Neural progenitor cell (in vitro differentiated cells): ENCODE measurements around the gene SPTA1.

Experiments used
- EZH2phosphoT487 ChIP-seq: fragments of 200-600 bp; sonication (generic); IDR thresholded peaks from 2 replicates; pipeline ENCODE4 v1.6.1; 2017; ENCODE audit warnings: antibody characterized with exemption
- TF ChIP-seq, protein P1 (sequence below): fragments of 200-600 bp; sonication (generic); IDR thresholded peaks from 2 replicates; pipeline ENCODE4 v1.5.1; 2017; ENCODE audit warnings: antibody characterized with exemption, mild to moderate bottlenecking

DNA sequence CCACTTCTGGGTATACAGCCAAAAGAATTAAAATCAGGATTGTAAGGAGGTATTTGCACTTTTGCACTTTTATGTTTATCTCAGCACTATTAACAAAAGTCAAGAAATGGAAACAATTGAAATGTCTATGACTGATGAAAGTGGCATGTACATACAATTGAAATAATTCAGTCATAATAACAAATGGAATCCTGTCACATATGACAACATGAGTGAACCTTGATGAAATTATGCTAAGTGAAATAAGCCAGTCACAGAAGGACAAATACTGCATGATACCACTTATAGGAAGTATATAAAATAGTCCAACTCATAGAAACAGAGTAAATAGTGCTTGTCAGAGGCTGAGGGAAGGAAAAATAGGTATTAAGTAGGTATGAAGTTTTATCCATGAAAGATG is 3.4 kb upstream of the SPTA1 start:
- TF ChIP-seq, protein P1, sequence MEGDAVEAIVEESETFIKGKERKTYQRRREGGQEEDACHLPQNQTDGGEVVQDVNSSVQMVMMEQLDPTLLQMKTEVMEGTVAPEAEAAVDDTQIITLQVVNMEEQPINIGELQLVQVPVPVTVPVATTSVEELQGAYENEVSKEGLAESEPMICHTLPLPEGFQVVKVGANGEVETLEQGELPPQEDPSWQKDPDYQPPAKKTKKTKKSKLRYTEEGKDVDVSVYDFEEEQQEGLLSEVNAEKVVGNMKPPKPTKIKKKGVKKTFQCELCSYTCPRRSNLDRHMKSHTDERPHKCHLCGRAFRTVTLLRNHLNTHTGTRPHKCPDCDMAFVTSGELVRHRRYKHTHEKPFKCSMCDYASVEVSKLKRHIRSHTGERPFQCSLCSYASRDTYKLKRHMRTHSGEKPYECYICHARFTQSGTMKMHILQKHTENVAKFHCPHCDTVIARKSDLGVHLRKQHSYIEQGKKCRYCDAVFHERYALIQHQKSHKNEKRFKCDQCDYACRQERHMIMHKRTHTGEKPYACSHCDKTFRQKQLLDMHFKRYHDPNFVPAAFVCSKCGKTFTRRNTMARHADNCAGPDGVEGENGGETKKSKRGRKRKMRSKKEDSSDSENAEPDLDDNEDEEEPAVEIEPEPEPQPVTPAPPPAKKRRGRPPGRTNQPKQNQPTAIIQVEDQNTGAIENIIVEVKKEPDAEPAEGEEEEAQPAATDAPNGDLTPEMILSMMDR: no peak
- TF ChIP-seq EZH2phosphoT487: no peak
